Endothelial cell of umbilical vein (primary cell): Measurements from ENCODE around the gene CFAP73. TPM values are rescaled to one million over a fixed set of nuclear protein-coding genes. Genes with fewer than 3 reads are reported as not detected.

Source experiments
- BruUV-seq: library from RNA; stranded (reverse); fragments of 400-500 nt; replicated peaks from 2 replicates; lab custom pipeline; 2021; lab: Mats Ljungman, UMichigan
- CTCF ChIA-PET: fragments of 300-600, 350-600 bp; sonication (Branson Sonifier 250); formaldehyde crosslinking; loops from one replicate; lab custom pipeline; 2021; ENCODE audit warnings: antibody characterized with exemption, inconsistent platforms; lab: Charles Lee
- POLR2A ChIA-PET: fragments of 300-600, 350-600 bp; sonication (Branson Sonifier 250); formaldehyde crosslinking; loops from one replicate; lab custom pipeline; 2021; ENCODE audit warnings: antibody characterized with exemption, inconsistent platforms; lab: Charles Lee
- DNase-seq: peaks from one replicate; pipeline ENCODE4 v3.0.0-alpha.2; 2011; ENCODE audit warnings: low read depth, low spot score
- FAIRE-seq: peaks from 2 replicates; lab custom pipeline; 2011; peaks lifted over from hg19 to GRCh38; lab: Jason Lieb, UNC
- H2AFZ ChIP-seq: 2 replicates; pipeline ENCODE4 v1.6.0; 2012; ENCODE audit warnings: low read depth, low read length, control low read depth, inconsistent platforms
- H3K27ac ChIP-seq: 2 replicates; pipeline ENCODE4 v1.5.1; 2011; ENCODE audit warnings: low read depth, mild to moderate bottlenecking, control low read depth, low read length, moderate library complexity; ENCODE audit not compliant: insufficient read depth
- H3K27me3 ChIP-seq, 2 experiments: 2 replicates each; pipeline versions ENCODE4 v1.6.0 to v1.6.1; 2011; ENCODE audit warnings: low read length in 2 of 2, mixed read lengths in 1 of 2; ENCODE audit not compliant: control insufficient read depth in 2 of 2, insufficient read depth in 2 of 2
- H3K36me3 ChIP-seq, 2 experiments: 2 replicates in 1 of 2; 3 replicates in 1 of 2; pipeline ENCODE4 v1.5.1; 2011; ENCODE audit warnings: low read length in 2 of 2, mild to moderate bottlenecking in 1 of 2, moderate library complexity in 1 of 2; ENCODE audit not compliant: control insufficient read depth in 2 of 2, insufficient read depth in 2 of 2; ENCODE audit errors: extremely low read depth in 1 of 2
- H3K4me1 ChIP-seq: 3 replicates; pipeline ENCODE4 v1.5.1; 2011; ENCODE audit warnings: mild to moderate bottlenecking, low read length; ENCODE audit not compliant: control insufficient read depth, insufficient read depth; ENCODE audit errors: extremely low read depth
- H3K4me2 ChIP-seq: 2 replicates; pipeline ENCODE4 v1.6.1; 2011; ENCODE audit warnings: low read length, control low read depth, mixed read lengths; ENCODE audit not compliant: insufficient read depth
- H3K4me3 ChIP-seq, 3 experiments: fragments of 200-600 bp in 1 of 3; sonication (generic), shearing (Covaris generic) in 1 of 3; replicated peaks in 1 of 3; 2 replicates each; pipeline ENCODE4 v1.5.1; 2011 to 2016; ENCODE audit warnings: control low read depth in 3 of 3, low read length in 3 of 3, mild to moderate bottlenecking in 2 of 3, inconsistent platforms in 1 of 3, low read depth in 1 of 3, moderate library complexity in 1 of 3; ENCODE audit not compliant: insufficient read depth in 1 of 3
- H3K79me2 ChIP-seq: 2 replicates; pipeline ENCODE4 v1.6.0; 2012; ENCODE audit warnings: low read length, inconsistent platforms; ENCODE audit not compliant: control insufficient read depth, insufficient read depth
- H3K9ac ChIP-seq: replicated peaks from 2 replicates; pipeline ENCODE3; 2011; ENCODE audit warnings: low read length, control low read depth; ENCODE audit not compliant: insufficient read depth; ENCODE audit errors: extremely low read depth
- H3K9me1 ChIP-seq: replicated peaks from 3 replicates; pipeline ENCODE4 v1.6.0; 2011; ENCODE audit warnings: mild to moderate bottlenecking, low read length; ENCODE audit not compliant: control insufficient read depth, insufficient read depth; ENCODE audit errors: extremely low read depth
- H3K9me3 ChIP-seq: replicated peaks from 2 replicates; pipeline ENCODE4 v1.5.1; 2012; ENCODE audit warnings: low read length, inconsistent platforms; ENCODE audit not compliant: control insufficient read depth, insufficient read depth
- H4K20me1 ChIP-seq: replicated peaks from 2 replicates; pipeline ENCODE3; 2011; ENCODE audit warnings: mild to moderate bottlenecking, low read length; ENCODE audit not compliant: control insufficient read depth, insufficient read depth; ENCODE audit errors: extremely low read depth
- CTCF ChIP-seq, 2 donors: IDR thresholded peaks; 1 replicate in 1 of 2; 2 replicates in 1 of 2; pipeline ENCODE4 v1.5.1; 2011; ENCODE audit warnings: low read length in 2 of 2, mild to moderate bottlenecking in 2 of 2, moderate library complexity in 2 of 2, control low read depth in 1 of 2, inconsistent platforms in 1 of 2, low read depth in 1 of 2; ENCODE audit not compliant: insufficient read depth in 1 of 2; ENCODE audit errors: extremely low read depth in 1 of 2
- EZH2 ChIP-seq: IDR thresholded peaks from 2 replicates; pipeline ENCODE4 v1.6.1; 2012; ENCODE audit warnings: borderline replicate concordance, low read depth, mild to moderate bottlenecking, moderate library complexity, low read length, inconsistent platforms; ENCODE audit not compliant: severe bottlenecking
- FOS ChIP-seq: IDR thresholded peaks from 2 replicates; pipeline ENCODE4 v1.6.1; 2011; ENCODE audit warnings: mild to moderate bottlenecking, low read length, moderate library complexity, borderline replicate concordance; ENCODE audit not compliant: insufficient read depth
- GATA2 ChIP-seq: IDR thresholded peaks from 2 replicates; pipeline ENCODE4 v1.7.0; 2011; ENCODE audit warnings: low read depth, mild to moderate bottlenecking, moderate library complexity, mixed read lengths, low read length; ENCODE audit not compliant: insufficient read length, insufficient read depth
- JUN ChIP-seq: IDR thresholded peaks from 2 replicates; pipeline ENCODE4 v1.6.1; 2011; ENCODE audit warnings: borderline replicate concordance, low read depth; ENCODE audit not compliant: insufficient read length, insufficient read depth
- MYC ChIP-seq: IDR thresholded peaks from one replicate; pipeline ENCODE4 v1.6.1; 2011; ENCODE audit warnings: mild to moderate bottlenecking, low read depth, low read length
- POLR2A ChIP-seq: IDR thresholded peaks from 2 replicates; pipeline ENCODE4 v1.6.1; 2012; ENCODE audit warnings: low read depth, mild to moderate bottlenecking, control low read depth, low read length
- POLR2AphosphoS5 ChIP-seq: IDR thresholded peaks from 2 replicates; pipeline ENCODE4 v1.6.1; 2012; ENCODE audit warnings: low read depth, mild to moderate bottlenecking, control low read depth, low read length, moderate library complexity; ENCODE audit not compliant: insufficient read depth
- dilution Hi-C: fragments of 300-500 bp; cut with MboI; formaldehyde crosslinking; loops from one replicate; pipeline ENCODE4 v1.15.0; 2019; ENCODE audit warnings: low sequenced_read_pairs; ENCODE audit not compliant: extremely low pct_ligation_motif_present
- intact Hi-C: fragments of 100-400 bp; cut with micrococcal nuclease; formaldehyde crosslinking; loops from one replicate; pipeline ENCODE4 v1.10.0; 2022
- polyA plus RNA-seq, 4 experiments: library from polyadenylated mRNA; depleted of rRNA in 3 of 4; stranded (reverse) in 3 of 4; unstranded in 1 of 4; fragments of >200 nt; gene quantifications; 2 replicates each; pipeline versions ENCODE4 v1.2.1 to v1.2.3, GENCODE V29; 2011 to 2012; ENCODE audit warnings: missing spikeins in 1 of 4
- total RNA-seq: library from RNA; stranded (reverse); gene quantifications from 2 replicates; pipeline ENCODE4 v1.2.3, GENCODE V29; 2021
- TF ChIP-seq, protein P1 (sequence below): IDR thresholded peaks from 2 replicates; pipeline ENCODE4 v1.6.1; 2011; ENCODE audit not compliant: insufficient read depth, insufficient read length

CFAP73 gene
- total and polyA plus RNA-seq, 2 donors (not counting 3 experiments of a cell fraction or from before 2014, with no cell fraction given), result not detected

DNA sequence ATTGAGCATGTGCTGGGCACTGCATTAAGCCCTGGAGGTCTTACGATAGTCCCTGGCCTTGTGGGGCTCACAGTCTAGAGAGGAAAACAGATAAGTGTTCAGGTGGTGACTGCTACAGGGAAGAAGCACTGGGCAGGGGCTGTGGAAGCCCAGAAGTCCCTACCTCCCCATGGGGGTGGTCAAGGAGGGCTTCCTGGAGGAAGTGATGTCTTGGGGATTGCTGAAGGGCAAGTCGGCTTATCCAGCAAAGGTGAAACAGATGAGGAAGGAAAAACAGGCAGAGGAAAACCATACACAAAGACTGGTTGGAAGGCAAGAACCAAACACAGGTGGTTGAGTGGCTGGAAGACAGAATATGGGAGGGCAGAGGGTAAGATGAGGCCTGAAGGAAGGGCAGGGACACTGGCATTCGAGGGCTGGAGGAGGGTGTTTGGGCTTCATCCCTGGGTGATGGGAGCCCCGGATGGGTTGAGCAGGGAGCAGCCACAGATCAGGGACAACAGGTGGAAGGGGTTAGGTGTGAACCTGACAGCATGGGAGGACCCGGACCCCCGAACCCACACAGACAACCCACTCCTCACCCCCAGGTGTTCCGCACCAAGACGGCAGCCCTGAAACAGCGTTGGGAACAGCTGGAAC lies 2.8 kb downstream of the CFAP73 start:
- Histone ChIP-seq H3K9ac (no peak overlapping the region), H4K20me1 (no peaks in the 10 kb centered on the region), H3K4me1 (no peaks in the 10 kb centered on the region), H3K4me3 (no peak overlapping the region), H3K27ac (no peak overlapping the region), H3K4me2 (peak overlapping the region; percentile 64), H3K27me3 (peaks cover 22 to 29% of the 10 kb centered on the region in 2 experiments), H2AFZ (no peak overlapping the region), H3K9me1 (no peaks in the 10 kb centered on the region), H3K9me3 (no peaks in the 10 kb centered on the region), H3K36me3 (no peaks in the 10 kb centered on the region), H3K79me2 (no peaks in the 10 kb centered on the region)
- ChIA-PET POLR2A (no interaction called here), CTCF (interaction anchor here (0.7 to 5.9 kb wide), 7 partner anchors 8 to 159 kb away, joined by 3 to 114 read pairs (median 10); no protein-coding TSS in a partner anchor)
- intact Hi-C loops, result loop anchor here (2.0 to 5.0 kb wide), 2 partner anchors 55 to 248 kb away; no protein-coding TSS in a partner anchor
- no TSS peak for BruUV-seq
- TF ChIP-seq, protein P1, sequence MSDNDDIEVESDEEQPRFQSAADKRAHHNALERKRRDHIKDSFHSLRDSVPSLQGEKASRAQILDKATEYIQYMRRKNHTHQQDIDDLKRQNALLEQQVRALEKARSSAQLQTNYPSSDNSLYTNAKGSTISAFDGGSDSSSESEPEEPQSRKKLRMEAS, result no peak
- TF ChIP-seq GATA2 (no peak), POLR2AphosphoS5 (no peak), JUN (no peak), FOS (no peak), MYC (no peak), CTCF (IDR thresholded peaks at IDR 0.05; ENCODE audit: extremely low read depth in 1 of 2, insufficient read depth in 1 of 2, low read depth in 1 of 2, low read length in 2 of 2) (no peak), POLR2A (no peak), EZH2 (no peak)
- dilution Hi-C loops, result no loop called here
- no peak for FAIRE-seq
- DNase-seq, result no peak
